ENCODE data around the gene HSP90AB1.

HSP90AB1 gene

DNA sequence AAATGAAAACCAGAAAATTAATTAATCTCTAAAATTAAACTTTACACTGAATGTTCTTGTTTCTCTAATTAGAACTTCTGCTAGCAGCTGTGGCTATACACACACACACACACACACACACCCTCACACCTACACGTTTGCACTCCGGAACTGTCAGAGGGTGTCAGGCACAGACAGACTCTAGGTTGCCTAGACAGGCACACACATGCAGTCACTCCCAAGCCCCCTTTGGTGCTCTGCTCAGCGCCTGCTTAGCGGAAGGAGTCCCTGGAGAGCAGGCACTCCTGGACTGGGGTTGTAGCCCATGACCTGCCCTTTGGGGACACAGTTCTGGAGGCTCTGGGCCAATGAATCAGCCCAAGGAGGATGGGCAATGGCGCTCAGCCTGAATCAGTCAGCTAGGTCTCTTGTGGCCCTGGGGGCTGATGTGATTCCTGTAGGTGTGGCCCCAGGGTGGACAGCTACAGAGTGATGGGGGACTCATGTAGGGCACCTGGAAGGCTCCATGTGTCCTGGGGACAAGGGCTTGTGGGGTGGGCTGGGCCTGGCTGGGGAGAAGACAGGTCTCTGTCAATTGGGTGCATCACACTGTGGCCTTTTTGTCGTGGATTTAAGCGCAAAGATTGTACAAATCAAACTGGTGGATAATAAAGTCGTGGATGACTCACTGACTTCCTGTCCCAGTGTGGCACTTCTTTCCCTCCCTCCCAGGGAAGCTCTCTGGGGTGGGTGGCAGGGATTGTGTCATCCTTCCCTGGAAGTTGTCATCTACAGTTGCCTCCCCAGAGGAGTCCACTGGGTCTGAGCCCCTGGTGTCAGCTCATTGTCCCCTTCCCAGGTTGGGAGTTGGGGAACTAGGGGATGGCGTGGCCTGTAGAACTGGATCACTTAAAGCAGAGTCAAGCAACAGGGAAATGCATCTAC lies 32.1 kb downstream of the HSP90AB1 start:
- DNase-seq, result peak in 12 of 56 donors; percentile 17 to 51 (median 30)

GRCh38 chr6:44284121-44284520 lies 37.2 kb downstream of the HSP90AB1 start:
- peak in 6 of 56 donors; percentile 12 to 32 (median 28) for DNase-seq

GRCh38 chr6:44284867-44285266 lies 38.0 kb downstream of the HSP90AB1 start:
- DNase-seq, result no peak

- no peak for DNase-seq
Observed at GRCh38 chr6:44285552-44286284, 38.8 kb downstream of the HSP90AB1 start.

DNA sequence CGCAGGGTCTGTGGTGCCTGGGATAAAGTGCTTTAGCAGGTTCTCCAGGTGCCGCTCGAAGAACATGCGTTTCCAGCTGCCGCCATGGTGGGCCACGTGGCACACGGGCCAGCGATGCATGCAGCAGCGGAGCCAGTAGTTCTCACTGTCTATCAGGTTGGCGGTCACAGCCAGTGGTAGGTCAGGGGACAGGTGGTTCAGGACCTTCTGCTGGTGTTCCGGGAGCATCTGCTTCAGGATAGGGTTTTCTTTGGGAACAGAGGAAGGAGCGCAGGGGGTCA lies 39.3 kb downstream of the HSP90AB1 start:
- DNase-seq, result no peak

DNA sequence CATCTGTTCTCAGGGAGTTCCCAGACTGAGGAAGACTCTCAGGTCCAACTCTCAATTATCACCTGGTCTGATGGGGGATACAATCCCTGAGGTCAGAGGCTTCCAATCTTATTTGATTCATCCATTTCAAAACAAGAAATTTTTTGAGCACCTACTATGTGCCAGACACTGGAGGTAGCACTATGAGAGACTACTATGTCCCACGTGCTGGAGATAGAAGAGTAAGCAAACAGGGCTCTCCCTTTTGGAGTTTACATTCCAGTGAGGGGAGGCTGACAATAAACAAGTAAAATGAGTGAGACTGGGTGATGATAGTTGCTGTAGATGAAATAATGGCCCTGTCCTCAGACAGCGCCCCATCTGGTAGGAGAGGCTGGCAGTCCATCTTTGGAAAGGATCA lies 39.8 kb downstream of the HSP90AB1 start:
- no peak for DNase-seq

DNA sequence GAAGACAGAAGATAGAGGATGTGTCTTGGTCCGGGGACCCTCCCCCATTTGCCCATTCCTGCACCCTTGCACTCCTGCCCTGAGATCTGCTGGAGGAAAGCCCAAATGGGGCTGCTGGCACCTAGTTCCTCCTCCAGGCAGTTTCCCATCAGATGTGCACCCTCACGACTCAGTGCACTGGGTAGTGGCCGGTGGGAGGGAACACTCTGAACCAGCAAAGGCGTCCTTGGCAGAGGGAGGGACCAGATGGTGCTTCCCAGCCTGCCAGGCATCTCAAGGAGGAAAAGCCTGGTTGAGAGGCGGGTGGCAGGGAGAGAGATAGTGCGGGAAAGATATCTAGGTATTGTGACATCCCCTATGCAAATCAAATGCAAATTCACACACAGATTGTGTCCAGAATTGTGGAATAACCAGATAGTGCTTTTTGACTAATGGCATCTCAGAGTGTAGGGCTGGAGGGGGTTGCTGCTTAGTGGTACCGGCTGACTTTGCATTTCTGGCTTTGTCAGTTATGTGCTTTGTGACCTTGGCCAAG lies 42.9 kb downstream of the HSP90AB1 start:
- DNase-seq, result peak in 29 of 56 donors; percentile 9 to 77 (median 46)

DNA sequence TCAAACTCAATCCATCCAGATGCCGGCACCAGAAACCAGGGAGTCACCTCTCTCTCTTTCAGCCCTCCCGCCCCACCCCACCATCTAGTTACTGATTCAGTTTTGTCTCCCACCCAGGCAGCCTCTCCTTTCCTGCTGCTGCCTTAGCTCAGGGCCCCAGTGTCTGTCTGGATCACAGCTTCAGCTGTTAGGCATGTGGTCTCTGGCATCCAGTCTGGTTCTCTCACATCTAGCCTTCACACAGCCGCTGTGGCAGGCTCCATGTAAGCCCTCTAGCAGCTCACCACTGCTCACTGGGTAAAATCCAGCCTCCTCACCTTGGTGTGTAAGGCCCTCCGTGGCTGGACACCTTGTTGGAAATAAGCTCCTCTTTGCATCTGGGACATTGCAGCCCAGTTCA lies 44.9 kb downstream of the HSP90AB1 start:
- DNase-seq, result no peak

GRCh38 chr6:44292661-44293365 lies 45.9 kb downstream of the HSP90AB1 start:
- no peak for DNase-seq

- no peak for DNase-seq
Observed at GRCh38 chr6:44294832-44295791, 48.2 kb downstream of the HSP90AB1 start.

DNA sequence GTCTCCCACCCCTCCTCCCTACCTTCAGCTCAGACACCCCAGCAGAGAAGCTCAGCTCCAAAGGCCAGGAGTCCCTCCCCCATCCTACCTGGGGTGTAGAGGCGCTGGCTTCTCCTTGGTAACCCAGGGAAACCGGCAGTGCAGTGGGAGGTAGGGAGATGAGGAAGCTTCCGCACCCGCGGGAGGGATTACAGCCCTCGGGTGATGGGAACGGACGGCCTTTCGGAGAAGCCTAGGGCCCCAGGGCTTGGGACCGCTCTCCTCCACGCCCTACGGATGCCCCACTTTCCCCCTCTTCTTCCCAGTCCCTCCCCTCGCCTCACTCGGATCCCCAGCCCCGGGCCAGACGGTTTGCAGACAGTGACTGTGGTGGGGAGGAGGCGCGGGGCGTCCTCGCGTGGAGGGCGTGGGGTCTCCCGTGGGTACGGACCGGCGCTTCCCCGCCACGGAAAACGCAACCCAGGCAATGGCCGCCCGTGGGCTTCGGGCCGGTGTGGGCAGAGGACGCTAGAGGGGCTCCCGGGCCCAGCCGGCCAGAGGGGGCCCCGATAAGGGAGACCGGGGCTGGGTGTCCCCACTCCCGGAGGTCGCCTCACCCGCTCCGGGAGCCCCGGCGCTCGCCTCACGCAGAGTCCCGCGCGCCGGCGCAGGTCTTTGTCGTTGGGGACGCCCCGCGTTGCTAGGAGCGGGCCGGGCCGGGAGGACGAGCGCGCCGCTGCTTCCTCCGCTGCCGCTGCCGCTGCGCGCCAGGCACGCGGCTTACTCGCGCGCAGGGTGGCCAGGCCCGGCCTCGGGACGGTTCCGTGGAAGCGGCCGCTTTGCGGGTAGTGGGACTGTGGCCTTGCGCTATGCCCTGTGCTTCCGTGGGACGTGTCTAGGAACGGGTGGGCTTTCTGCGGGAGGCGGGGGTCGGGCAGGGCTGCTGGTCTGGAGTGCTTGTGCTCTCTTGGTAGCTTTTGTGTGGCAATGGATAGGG lies 50.5 kb downstream of the HSP90AB1 start:
- DNase-seq, result peak in 25 of 56 donors; percentile 13 to 66 (median 39)

- DNase-seq, result peak in 3 of 56 donors; percentile 12 to 31 (median 18)
Observed at GRCh38 chr6:44298055-44298803, 51.3 kb downstream of the HSP90AB1 start.

DNA sequence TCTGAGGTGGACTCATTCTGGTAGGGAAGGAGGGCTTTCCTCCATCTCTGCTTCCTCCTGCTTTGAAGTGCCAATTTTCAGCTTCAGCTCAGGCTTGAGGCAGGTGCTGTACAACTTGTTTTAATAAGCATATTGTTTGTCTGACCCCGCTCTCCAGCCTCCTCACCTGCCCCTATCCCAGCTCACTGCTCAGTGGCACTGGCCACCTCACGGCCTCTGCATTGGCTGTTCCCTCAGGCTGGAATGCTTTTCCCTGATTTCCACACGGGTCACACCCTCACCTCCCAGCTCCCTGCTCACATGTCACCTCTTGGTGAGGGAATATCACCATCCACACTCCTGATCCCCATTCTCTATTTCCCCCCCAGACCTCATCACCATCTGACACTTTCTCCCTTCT lies 52.0 kb downstream of the HSP90AB1 start:
- no peak for DNase-seq

DNA sequence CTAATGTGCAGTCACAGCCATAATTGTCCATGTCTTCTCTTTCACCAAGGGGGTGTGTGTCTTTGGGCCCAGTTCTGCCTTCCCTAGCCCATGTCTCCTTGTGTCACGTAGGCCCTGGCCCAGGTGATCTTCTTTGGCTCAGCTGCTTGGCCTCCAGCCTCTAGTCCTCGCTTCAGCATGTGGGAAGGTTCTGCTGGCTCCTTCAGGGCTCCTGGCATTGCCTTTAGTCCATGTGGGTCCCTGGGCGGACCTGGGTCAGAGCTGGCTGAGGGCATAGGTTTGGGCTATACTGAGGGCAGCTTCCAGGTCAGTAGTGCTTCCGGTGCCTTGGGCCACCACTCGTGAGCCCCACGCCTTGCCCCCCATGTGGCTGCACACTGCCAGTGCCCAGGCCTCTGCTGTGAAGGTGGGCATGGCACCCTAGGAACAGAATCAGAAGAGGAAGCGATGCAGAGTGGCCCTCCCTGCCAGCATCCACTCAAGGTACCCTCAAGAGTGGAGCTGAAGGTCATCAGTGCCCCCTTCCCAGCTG lies 53.5 kb downstream of the HSP90AB1 start:
- DNase-seq, result no peak

GRCh38 chr6:44301106-44301505 lies 54.2 kb downstream of the HSP90AB1 start:
- DNase-seq, result no peak

DNA sequence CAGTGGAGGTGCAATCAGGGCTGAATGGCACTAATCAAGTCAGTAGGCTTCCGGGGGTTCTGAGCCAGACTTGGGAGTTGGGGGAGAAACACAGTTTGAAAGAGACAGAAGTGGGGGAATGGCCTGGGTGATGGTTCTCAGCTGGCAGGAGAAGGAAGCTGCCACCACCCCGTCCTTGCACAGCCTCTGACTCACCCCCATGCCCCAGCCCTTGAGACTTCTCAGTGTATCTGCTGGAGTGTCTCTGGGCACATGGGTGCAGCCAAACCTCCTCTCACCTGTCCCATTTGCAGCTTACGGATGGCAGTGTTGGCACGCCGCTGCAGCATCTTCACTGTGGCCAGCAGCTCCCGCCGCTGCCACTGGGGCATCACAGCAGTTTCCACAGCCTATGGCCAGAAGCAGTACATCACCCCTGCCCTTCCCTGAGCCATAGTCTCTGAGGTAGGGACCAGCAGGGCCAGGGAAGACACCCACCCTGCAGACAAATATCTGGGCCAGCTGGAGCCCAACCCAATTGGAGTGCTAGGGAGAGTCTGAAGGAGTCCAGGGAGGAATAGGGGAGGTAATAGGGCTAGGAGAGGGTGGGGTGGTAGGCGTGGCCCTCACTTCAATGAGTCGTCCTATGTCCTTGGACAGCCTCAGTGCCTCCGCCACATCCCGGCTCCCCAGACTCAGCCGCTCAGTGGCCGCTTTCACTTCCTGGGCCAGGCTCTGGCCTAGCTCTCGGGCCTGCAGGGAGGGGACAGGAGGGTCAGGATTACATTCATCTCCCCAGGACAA lies 55.1 kb downstream of the HSP90AB1 start:
- no peak for DNase-seq

DNA sequence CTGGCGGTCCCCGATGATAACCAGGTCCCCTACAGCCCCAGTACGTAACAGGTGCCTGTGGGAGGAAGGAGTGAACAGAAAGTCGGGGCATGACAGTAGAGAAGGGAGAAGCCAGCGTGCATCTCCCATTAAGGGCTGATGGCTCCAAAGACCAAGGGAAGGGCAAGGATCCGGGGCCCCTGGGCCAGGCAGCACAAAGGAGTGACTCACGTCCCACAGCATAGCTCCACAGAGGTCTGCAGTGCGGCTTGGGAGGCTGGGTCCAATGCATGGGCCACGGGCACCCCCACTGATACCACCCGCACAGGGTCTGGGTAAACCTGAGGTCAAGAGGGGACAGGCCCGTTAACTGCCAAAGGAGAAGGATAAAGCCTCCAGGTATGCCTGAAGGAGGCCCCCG lies 56.0 kb downstream of the HSP90AB1 start:
- DNase-seq, result no peak
